HEK293T (cell line): Measurements from ENCODE around the gene GPR153.

Source experiments
- CTCF ChIA-PET: fragments of 350-600 bp; formaldehyde crosslinking; extraction: SDS; loops from one replicate; lab custom pipeline; 2021; ENCODE audit warnings: antibody characterized with exemption, inconsistent platforms; lab: Yijun Ruan, JAX
- POLR2A ChIA-PET: fragments of 350-600 bp; formaldehyde crosslinking; extraction: SDS; loops from one replicate; lab custom pipeline; 2020; ENCODE audit warnings: antibody characterized with exemption, inconsistent platforms; lab: Yijun Ruan, JAX
- DNase-seq: peaks from one replicate; pipeline ENCODE4 v3.0.0; 2012; ENCODE audit warnings: mixed read lengths; ENCODE audit errors: extremely low spot score
- ARNT ChIP-seq: fragments of 450-650 bp; IDR thresholded peaks from 2 replicates; pipeline ENCODE4 v1.6.1; 2017; ENCODE audit warnings: mild to moderate bottlenecking
- BHLHE40 ChIP-seq: fragments of 450-650 bp; IDR thresholded peaks from 2 replicates; pipeline ENCODE4 v1.6.1; 2016; ENCODE audit warnings: mild to moderate bottlenecking, moderate library complexity, borderline replicate concordance
- CTBP1 ChIP-seq: fragments of 450-650 bp; IDR thresholded peaks from 2 replicates; pipeline ENCODE4 v1.6.1; 2016; ENCODE audit warnings: borderline replicate concordance
- ELF4 ChIP-seq: fragments of 450-650 bp; IDR thresholded peaks from 2 replicates; pipeline ENCODE4 v1.6.1; 2017; ENCODE audit warnings: antibody characterized with exemption
- FOXA1 ChIP-seq: fragments of 450-650 bp; IDR thresholded peaks from 2 replicates; pipeline ENCODE4 v1.6.1; 2016; ENCODE audit warnings: mild to moderate bottlenecking
- FOXK2 ChIP-seq: fragments of 450-650 bp; IDR thresholded peaks from 2 replicates; pipeline ENCODE4 v1.6.1; 2016; ENCODE audit warnings: mild to moderate bottlenecking
- FOXM1 ChIP-seq: fragments of 450-650 bp; IDR thresholded peaks from 2 replicates; pipeline ENCODE4 v1.6.1; 2017; ENCODE audit warnings: mild to moderate bottlenecking, borderline replicate concordance
- HDGF ChIP-seq: fragments of 450-650 bp; IDR thresholded peaks from 2 replicates; pipeline ENCODE4 v1.6.1; 2017; ENCODE audit warnings: antibody characterized with exemption, borderline replicate concordance
- L3MBTL2 ChIP-seq: fragments of 450-650 bp; conservative IDR thresholded peaks from 2 replicates; pipeline ENCODE4 v1.6.1; 2016; ENCODE audit warnings: mild to moderate bottlenecking
- LEF1 ChIP-seq: fragments of 450-650 bp; IDR thresholded peaks from 2 replicates; pipeline ENCODE4 v1.6.1; 2017; ENCODE audit warnings: mild to moderate bottlenecking, borderline replicate concordance
- NFRKB ChIP-seq: fragments of 450-650 bp; IDR thresholded peaks from 2 replicates; pipeline ENCODE4 v1.6.1; 2016; ENCODE audit warnings: mild to moderate bottlenecking, moderate library complexity
- SP1 ChIP-seq: fragments of 450-650 bp; IDR thresholded peaks from 2 replicates; pipeline ENCODE4 v1.6.1; 2017
- SUZ12 ChIP-seq: fragments of 450-650 bp; IDR thresholded peaks from 2 replicates; pipeline ENCODE4 v1.6.1; 2016; ENCODE audit warnings: mild to moderate bottlenecking
- TARDBP ChIP-seq: fragments of 450-650 bp; IDR thresholded peaks from 2 replicates; pipeline ENCODE4 v1.6.1; 2016
- ZNF384 ChIP-seq: fragments of 450-650 bp; IDR thresholded peaks from 2 replicates; pipeline ENCODE4 v1.6.1; 2016
- TF ChIP-seq, protein P1 (sequence below): fragments of 450-650 bp; IDR thresholded peaks from 2 replicates; pipeline ENCODE4 v1.6.1; 2016

The GPR153 gene

DNA sequence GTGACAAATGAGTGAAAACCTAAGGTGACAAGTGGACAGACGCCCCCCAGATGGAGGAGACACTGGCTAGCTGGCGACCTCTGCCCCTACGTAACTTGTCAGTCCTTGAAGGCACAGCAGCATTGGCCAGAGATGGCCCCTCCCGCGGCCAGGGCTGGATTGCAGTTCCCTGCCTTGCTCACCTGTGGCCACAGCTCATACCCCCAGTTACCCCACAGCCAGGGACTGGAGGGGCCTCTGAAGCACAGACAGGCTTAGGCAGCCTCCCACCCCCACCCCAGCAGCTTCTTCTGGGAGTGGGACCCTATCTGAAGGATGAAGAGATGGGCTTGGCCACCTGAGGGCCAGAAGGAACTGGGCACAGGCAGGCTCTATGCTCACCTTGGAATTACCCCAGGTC lies 13.2 kb downstream of the GPR153 start:
- DNase-seq, result no peak
- TF ChIP-seq FOXK2 (no peak), CTBP1 (no peak), TARDBP (no peak), L3MBTL2 (no peak), FOXA1 (no peak), FOXM1 (no peak), BHLHE40 (no peak), SP1 (no peak), NFRKB (no peak), SUZ12 (no peak), ELF4 (no peak), LEF1 (no peak), ZNF384 (no peak), ARNT (no peak), HDGF (no peak)
- TF ChIP-seq, protein P1, sequence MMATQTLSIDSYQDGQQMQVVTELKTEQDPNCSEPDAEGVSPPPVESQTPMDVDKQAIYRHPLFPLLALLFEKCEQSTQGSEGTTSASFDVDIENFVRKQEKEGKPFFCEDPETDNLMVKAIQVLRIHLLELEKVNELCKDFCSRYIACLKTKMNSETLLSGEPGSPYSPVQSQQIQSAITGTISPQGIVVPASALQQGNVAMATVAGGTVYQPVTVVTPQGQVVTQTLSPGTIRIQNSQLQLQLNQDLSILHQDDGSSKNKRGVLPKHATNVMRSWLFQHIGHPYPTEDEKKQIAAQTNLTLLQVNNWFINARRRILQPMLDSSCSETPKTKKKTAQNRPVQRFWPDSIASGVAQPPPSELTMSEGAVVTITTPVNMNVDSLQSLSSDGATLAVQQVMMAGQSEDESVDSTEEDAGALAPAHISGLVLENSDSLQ, result no peak
- CTCF ChIA-PET, result interaction anchor here (0.9 to 3.1 kb wide), 8 partner anchors 9 to 162 kb away, joined by 3 to 28 read pairs (median 12); no protein-coding TSS in a partner anchor
- POLR2A ChIA-PET, result no interaction called here

DNA sequence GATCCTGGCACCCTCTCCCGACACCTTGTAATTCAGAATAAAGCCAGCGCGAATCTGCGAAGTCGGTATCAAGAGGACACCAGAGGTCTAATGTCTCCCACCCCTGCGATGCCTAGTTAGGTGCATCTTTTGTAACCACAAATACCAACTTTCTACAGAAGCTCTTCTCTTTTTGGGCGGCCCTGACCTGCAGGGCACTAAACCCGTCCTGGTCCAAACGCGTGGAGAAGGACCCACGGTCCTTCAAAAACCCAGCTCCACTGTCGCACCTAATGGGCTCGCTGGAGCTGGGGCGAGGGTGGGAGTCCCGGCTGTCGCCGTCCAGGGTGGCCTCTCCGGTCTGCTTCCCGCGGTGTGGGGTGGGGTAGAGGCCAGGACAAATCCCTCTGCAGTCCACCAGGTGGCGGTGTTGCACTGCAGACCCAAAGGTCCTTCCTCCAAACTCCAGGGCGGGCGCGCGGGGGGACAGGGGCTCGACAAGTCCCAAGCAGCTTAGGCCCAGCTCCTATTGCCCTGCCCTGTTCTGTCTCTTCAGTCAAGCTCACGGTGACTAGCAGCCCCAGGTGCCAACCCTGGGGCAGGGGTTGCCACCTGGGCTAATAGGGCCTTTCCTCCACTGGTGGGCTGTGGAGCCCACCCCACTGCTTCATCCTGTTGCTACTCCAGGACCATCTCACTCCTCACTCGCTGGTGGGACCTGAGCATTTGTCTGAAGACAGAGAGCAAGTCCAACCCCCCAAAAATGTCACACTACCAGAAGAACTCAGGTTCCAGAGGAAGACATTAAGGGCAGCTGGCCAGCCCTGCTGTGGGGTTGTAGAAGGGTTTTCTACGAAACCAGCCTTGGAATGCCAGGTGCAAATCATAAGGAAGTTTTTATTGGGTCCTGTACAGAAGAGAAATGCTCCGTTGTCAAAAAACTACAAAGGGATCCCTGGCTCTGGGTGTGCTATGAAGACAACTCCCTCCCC lies 14.1 kb downstream of the GPR153 start:
- POLR2A ChIA-PET, result interaction anchor here (1.1 kb wide), 1 partner anchor 95 kb away, joined by 4 read pairs; no protein-coding TSS in a partner anchor
- CTCF ChIA-PET, result interaction anchor here (0.6 to 3.1 kb wide), 23 partner anchors 9 to 410 kb away, joined by 3 to 28 read pairs (median 5); no protein-coding TSS in a partner anchor
- DNase-seq, result peak; percentile 88
- TF ChIP-seq NFRKB, result no peak
- TF ChIP-seq SUZ12, result no peak
- TF ChIP-seq FOXA1, result no peak
- TF ChIP-seq SP1, result no peak
- TF ChIP-seq FOXM1, result no peak
- no peak for TF ChIP-seq ZNF384
- TF ChIP-seq ELF4, result no peak
- no peak for TF ChIP-seq ARNT
- TF ChIP-seq L3MBTL2, result no peak

DNA sequence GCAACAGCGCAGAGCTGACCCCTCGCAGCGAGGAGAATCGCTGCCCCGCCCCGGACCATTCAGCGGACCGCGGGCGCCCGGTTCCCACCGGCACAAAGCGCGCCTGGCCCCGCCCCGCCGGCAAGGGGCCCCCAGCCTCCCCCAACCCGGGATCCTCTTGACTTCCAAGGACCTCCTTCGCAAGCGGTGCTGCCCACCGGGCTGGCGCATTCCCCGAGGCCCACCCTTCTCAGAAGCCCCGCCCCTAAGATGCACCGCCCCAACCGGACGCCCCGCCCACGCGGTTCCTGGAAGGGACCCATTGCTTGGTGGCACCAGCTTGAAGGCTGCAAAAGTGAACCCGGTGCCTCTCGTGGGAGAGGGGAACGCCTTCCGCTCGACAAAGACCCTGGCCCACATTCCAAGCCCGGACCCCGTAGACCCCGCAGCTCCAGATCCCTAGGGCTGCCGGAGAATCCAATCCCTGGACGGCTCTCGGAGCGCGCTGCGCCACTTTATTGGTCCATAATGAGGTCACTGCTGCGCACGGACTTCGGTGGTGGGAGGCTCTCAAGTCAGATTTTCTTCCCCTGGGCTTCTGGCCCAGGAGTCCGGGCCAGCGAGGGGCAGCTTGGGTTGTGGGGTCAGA lies 14.9 kb downstream of the GPR153 start:
- CTCF ChIA-PET, result interaction anchor here (0.6 to 3.1 kb wide), 17 partner anchors 8 to 411 kb away, joined by 3 to 28 read pairs (median 6); no protein-coding TSS in a partner anchor
- TF ChIP-seq FOXA1 (no peak), ARNT (no peak), ELF4 (no peak), FOXK2 (no peak), ZNF384 (no peak), LEF1 (no peak), L3MBTL2 (no peak), SP1 (no peak), NFRKB (no peak), HDGF (no peak), CTBP1 (no peak), SUZ12 (no peak), BHLHE40 (no peak), FOXM1 (no peak), TARDBP (no peak)
- TF ChIP-seq, protein P1, result no peak
- POLR2A ChIA-PET, result interaction anchor here (1.1 to 2.5 kb wide), 3 partner anchors 10 to 96 kb away, joined by 3 to 14 read pairs (median 4); partner anchors contain the start of gene ICMT
- peak; percentile 71 for DNase-seq

DNA sequence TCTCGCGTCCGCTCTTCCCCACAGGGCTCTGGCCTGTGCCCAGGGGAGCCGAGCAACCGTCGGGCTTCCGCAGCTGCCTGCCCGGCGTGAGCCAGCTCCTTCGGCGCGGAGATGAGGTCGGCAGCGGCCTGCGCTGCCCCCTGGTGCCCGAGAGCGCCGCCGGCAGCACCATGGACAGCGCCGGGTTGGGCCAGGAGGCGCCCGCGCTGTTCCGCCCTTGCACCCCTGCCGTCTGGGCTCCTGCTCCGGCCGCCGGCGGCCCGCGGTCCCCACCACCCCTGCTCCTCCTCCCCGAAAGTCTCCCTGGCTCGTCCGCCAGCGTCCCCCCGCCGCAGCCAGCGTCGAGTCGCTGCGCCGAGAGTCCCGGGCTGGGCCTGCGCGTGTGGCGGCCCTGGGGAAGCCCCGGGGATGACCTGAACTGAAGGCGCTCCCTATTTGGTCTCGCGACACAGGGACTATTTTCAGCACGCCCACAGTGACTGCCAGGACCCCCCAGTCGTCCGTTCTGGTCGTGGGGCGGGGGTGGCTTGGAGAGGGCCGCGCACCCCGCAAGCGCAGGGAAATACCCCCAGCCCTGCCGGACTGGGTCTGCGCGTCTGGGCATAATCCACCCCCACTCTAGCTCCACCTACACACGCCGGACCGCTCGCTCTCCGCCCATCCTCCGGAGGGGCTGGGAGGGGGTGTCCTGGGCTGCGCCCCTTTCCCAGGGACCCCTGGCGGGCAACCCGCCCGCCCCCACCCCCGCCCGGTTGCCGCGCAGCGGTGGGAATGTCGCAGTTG lies 15.6 kb downstream of the GPR153 start:
- CTCF ChIA-PET, result interaction anchor here (0.6 to 3.1 kb wide), 16 partner anchors 10 to 245 kb away, joined by 3 to 28 read pairs (median 6); partner anchors contain the start of gene ICMT
- DNase-seq, result peak; percentile 85
- TF ChIP-seq FOXK2 (no peak), SUZ12 (no peak), L3MBTL2 (no peak; the same call in 1 of the 2 replicates)
- POLR2A ChIA-PET, result interaction anchor here (1.4 to 2.5 kb wide), 2 partner anchors 10 to 40 kb away, joined by 3 to 14 read pairs; partner anchors contain the start of gene ICMT

DNA sequence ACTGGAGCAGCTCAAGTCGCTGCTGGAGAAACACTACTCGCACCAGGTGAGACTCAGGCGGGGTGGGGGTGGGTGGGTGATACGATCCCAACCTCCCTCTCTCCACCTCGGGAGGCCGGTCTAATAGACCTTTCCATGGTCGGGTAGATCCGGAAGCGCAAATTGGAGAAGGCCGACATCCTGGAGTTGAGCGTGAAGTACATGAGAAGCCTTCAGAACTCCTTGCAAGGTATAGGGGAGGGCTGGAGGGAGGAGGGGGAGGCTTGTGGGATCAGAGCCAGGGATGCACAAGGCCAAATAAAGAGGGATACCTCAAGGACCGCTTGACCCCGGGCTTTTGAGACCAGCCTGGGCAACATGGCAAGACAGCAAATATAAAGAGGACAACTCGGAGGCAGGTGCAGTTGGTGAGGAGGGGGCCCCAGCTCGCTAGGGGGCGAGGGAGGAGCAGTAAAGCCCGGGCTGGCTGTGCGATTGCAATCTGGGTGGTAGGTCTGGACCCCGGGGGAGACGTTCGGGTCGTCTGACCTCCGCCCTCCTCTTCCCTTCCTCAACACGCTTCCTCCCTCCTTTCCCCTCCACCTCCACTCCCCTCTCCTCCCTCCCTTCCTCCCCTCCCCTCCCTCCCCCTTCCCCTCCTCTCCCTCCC lies 16.4 kb downstream of the GPR153 start:
- ChIA-PET POLR2A (interaction anchor here (1.4 to 2.5 kb wide), 2 partner anchors 9 to 40 kb away, joined by 3 to 14 read pairs; partner anchors contain the start of gene ICMT), CTCF (interaction anchor here (0.6 to 1.1 kb wide), 6 partner anchors 9 to 246 kb away, joined by 3 to 7 read pairs (median 3); partner anchors contain the start of gene ICMT)
- TF ChIP-seq SUZ12 (no peak), NFRKB (no peak), ARNT (no peak), LEF1 (no peak), BHLHE40 (no peak), CTBP1 (no peak), ELF4 (no peak), L3MBTL2 (no peak), FOXK2 (no peak), HDGF (no peak), ZNF384 (no peak), FOXA1 (no peak)
- TF ChIP-seq, protein P1, result no peak
- DNase-seq, result no peak
